ENCODE data around the gene RBM27.

- TF ChIP-seq CTCF (IDR thresholded peaks at IDR 0.05) (no peak), POLR2A (IDR thresholded peaks at IDR 0.05) (no peak)
Observed at GRCh38 chr5:146248561-146248960, 45.2 kb downstream of the RBM27 start.
